GM21528 (cell line): ENCODE data around the gene LBHD1.
"Not testable (repeated sequence)": the region's sequence is repeated elsewhere in the genome, so short reads cannot be mapped to it uniquely, and the experiment has no call there.

Experiments used
- ATAC-seq: cut with Tn5 transposase; IDR thresholded peaks from one replicate; pipeline ENCODE4 v1.9.1; 2021; ENCODE audit warnings: mild to moderate bottlenecking, moderate library complexity; ENCODE audit not compliant: unreplicated experiment, low FRiP score

The LBHD1 gene

GRCh38 chr11:62671608-62672389 lies at the start of gene LBHD1, which contains the start of gene UQCC3:
TSS of gene LBHD1 (minus strand) at chr11:62672267. CDS start at chr11:62670031, 2,236 bp downstream.
TSS of gene UQCC3 (plus strand) at chr11:62671673. CDS start at chr11:62671746, 73 bp downstream.
- ATAC-seq, result peak; percentile 49

GRCh38 chr11:62719302-62719978 lies 47.4 kb upstream of the LBHD1 start:
- ATAC-seq, result no peak

DNA sequence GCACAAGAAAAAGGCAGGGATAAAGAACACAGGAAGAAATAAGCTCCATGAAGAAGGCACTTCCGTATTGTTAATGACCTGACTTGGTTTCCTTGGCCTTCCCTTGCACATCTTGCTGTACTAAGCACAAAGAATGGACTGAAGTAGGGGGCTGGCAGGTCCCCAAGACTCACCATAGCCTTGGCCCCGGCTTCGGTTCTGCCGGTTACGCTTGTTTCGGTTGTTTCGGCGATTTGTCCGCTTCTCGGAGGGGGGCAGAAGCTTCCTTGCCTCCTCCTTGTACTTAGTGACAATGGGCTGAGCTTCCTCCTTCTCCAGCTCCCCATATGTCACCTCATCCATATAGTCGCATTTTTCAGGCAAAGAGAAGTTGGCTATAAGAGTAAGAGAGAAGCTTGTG lies 44.7 kb upstream of the LBHD1 start:
- ATAC-seq, result no peak

GRCh38 chr11:62716206-62716605 lies 44.1 kb upstream of the LBHD1 start:
- no peak for ATAC-seq

GRCh38 chr11:62715150-62716130 lies 43.4 kb upstream of the LBHD1 start:
- ATAC-seq, result no peak

- no peak for ATAC-seq
Observed at GRCh38 chr11:62713343-62713742, 41.3 kb upstream of the LBHD1 start.

- ATAC-seq, result no peak
Observed at GRCh38 chr11:62712861-62713260, 40.8 kb upstream of the LBHD1 start.

- ATAC-seq, result no peak
Observed at GRCh38 chr11:62712276-62712812, 40.3 kb upstream of the LBHD1 start.

DNA sequence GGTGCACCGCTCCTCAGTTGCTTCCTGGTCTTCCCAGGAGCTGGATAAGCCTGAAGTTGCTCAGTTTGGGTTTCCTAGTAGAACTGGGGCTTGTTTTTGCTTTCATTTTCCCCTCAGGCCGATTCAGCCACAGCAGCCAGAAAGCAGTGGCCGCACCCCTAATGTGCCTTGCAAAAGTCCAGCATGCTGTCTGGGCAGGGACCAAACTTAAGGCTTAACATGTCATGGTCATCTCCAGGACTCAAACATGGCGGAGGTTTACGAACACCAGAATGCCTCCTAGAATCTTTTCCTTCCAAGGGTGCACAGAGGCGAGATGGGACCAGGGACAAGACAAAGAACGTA lies 37.9 kb upstream of the LBHD1 start:
- peak; percentile 9 for ATAC-seq

DNA sequence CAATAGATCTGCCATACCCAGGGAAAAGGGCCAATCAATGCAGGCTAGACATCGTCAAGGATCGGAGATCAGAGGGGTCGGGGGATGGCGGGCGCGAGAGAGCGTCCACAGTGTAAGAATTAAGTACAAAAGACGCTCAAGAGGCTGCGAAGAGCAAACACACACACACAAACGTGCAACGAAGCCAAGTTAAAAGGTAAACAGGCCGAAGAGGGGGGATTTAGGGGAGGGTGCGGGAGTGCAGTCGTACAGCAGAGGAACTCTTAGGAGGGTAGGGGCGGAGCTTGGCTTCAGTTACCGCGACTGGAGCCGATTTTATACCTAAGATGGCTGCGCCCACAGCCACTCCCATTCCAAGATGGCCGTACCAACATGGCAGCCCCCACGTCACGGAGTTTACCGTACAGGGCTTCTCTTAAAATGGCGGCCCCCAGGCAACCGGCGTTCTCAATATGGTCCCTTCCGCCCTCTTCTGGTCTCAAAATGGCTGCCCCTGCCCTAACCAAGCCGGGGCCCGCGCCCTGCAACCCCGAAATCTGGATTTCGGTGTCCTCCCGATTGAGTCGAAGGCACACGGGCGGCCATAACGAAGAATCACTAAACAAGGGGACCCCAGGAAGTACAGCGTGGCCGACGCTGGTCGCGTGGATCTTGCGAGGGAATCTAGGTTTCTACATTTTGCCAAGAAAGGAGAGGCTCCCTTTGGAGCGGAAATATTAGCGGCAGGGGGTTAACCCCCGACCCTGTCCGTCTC lies 37.4 kb upstream of the LBHD1 start:
- ATAC-seq, result peak; percentile 73

- no peak for ATAC-seq
Observed at GRCh38 chr11:62708793-62709192, 36.7 kb upstream of the LBHD1 start.

DNA sequence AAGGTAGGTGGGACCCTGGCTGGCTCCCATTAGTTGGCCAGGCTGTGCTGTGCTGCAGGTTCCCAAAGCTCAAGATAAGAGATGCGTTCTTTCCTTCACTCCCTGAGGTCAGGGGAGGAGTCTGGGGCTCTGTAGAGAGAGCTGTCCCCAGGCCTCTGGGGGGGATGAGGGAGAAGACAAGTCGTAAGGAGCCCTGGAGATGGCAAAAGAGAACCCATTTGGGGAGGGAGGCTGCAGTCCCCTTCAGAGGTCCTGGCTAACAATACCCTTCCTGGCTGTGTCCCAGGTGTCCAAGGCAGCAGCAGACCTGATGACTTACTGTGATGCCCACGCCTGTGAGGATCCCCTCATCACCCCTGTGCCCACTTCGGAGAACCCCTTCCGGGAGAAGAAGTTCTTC lies 36.3 kb upstream of the LBHD1 start:
- no peak for ATAC-seq

- no peak for ATAC-seq
Observed at GRCh38 chr11:62707277-62707861, 35.3 kb upstream of the LBHD1 start, which contains the start of the genes BSCL2 and GNG3. TSS of gene BSCL2 (minus strand) at chr11:62707424. CDS start at chr11:62707195, 229 bp downstream. TSS of gene GNG3 (plus strand) at chr11:62707676. CDS start at chr11:62708296, 620 bp downstream.

GRCh38 chr11:62706850-62707247 lies 34.8 kb upstream of the LBHD1 start:
- ATAC-seq, result no peak

DNA sequence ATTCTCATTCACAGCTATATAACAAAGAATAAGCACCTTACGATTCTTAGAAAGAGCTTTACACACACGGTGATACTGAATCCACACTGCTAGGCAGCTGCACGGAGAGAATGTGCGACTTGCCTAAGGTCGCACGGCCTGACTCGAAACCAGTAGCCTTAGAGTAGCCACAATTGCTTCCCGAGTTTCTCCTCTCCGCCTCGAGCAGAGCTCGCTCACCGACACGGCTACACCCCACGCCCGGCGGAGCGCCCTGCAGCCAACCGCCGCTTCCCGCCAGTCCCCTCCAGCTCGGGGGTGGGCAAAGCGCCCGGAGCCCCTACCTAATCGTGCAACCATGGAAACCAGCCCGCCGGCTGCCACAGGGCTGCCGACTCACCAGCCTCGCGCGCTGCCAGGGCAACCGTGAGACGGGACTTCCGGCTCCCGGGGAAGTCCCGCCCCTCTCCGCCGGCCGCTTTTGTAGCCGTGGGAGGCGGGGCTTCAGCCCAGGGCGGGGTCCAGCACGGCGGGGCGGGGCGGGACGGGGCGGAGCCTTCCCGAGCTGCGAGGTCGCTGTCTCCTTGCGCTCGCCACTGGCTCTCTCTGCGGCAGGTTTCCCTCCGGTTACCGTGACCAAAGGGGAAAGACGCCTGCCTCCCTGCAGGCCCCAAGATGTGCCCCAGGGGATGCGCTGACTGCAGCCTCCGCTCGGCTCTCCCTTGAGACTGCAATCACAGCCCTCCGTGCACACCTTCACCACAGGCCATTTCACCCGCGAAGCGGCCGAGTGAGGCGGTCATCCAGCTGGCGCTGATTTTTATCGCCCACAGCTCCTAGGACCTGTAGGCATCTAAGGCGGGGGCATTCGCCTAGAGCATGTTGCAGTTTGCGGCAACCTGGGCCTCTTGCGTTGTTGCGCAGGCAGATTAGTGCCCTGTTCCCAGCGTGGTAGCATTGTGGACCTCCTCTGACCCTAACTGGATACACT lies 34.1 kb upstream of the LBHD1 start:
- peak; percentile 50 for ATAC-seq

- ATAC-seq, result no peak
Observed at GRCh38 chr11:62705413-62705812, 33.3 kb upstream of the LBHD1 start.

DNA sequence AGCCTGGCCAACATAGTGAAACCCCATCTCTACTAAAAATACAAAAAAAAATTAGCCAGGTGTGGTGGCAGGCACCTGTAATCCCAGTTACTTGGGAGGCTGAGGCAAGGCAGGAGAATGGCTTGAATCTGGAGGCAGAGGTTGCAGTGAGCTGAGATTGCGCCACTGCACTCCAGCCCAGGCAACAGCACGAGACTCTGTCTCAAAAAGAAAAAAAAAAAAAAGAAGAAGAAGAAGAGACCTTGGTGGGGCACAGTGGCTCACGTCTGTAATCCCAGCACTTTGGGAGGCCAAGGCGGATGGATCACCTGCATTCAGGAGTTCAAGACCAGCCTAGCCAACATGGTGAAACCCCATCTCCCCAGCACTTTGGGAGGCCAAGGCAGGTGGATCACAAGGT lies 31.9 kb upstream of the LBHD1 start:
- ATAC-seq, result not testable (repeated sequence)

GRCh38 chr11:62702246-62702645 lies 30.2 kb upstream of the LBHD1 start:
- ATAC-seq, result no peak
